H9 (cell line): ENCODE measurements around the gene IL3RA. TPM values are rescaled to one million over a fixed set of nuclear protein-coding genes. Genes with fewer than 3 reads are reported as not detected.
"Not testable (repeated sequence)": the region's sequence is repeated elsewhere in the genome, so short reads cannot be mapped to it uniquely, and the experiment has no call there.

Experiments
- DNase-seq: peaks from one replicate; pipeline ENCODE4 v3.0.0-alpha.2; 2017
- H2AFZ ChIP-seq: one replicate; pipeline ENCODE4 v1.6.1; 2013; ENCODE audit warnings: mild to moderate bottlenecking, low read length, control low read depth, moderate library complexity
- H2AK5ac ChIP-seq: 2 replicates; pipeline ENCODE4 v1.6.1; 2013; ENCODE audit warnings: low read length, control low read depth, mixed read lengths; ENCODE audit not compliant: insufficient read length
- H2BK120ac ChIP-seq: one replicate; pipeline ENCODE4 v1.6.1; 2013; ENCODE audit warnings: low read depth, mild to moderate bottlenecking, low read length, control low read depth, inconsistent platforms; ENCODE audit not compliant: poor library complexity, severe bottlenecking
- H2BK12ac ChIP-seq: 2 replicates; pipeline ENCODE4 v1.6.1; 2013; ENCODE audit warnings: low read length, control low read depth, mixed read lengths, low read depth; ENCODE audit not compliant: insufficient read length
- H2BK15ac ChIP-seq: 2 replicates; pipeline ENCODE4 v1.6.1; 2013; ENCODE audit warnings: low read depth, low read length, control low read depth
- H2BK20ac ChIP-seq: one replicate; pipeline ENCODE4 v1.6.1; 2013; ENCODE audit warnings: low read depth, mild to moderate bottlenecking, low read length, control low read depth, inconsistent platforms; ENCODE audit not compliant: poor library complexity, severe bottlenecking
- H2BK5ac ChIP-seq: 2 replicates; pipeline ENCODE4 v1.6.1; 2013; ENCODE audit warnings: low read length, control low read depth, mixed read lengths; ENCODE audit not compliant: insufficient read length
- H3K14ac ChIP-seq: 2 replicates; pipeline ENCODE4 v1.6.1; 2013; ENCODE audit warnings: low read length, control low read depth; ENCODE audit not compliant: insufficient read depth
- H3K18ac ChIP-seq: 2 replicates; pipeline ENCODE4 v1.6.1; 2013; ENCODE audit warnings: low read depth, mild to moderate bottlenecking, mixed read lengths, low read length, control low read depth; ENCODE audit not compliant: insufficient read length
- H3K23ac ChIP-seq: 2 replicates; pipeline ENCODE4 v1.6.1; 2013; ENCODE audit warnings: low read length, control low read depth, mixed read lengths, low read depth; ENCODE audit not compliant: insufficient read length
- H3K23me2 ChIP-seq: 2 replicates; pipeline ENCODE4 v1.6.1; 2013; ENCODE audit warnings: low read depth, mild to moderate bottlenecking, mixed read lengths, low read length, control low read depth; ENCODE audit not compliant: insufficient read length, poor library complexity, severe bottlenecking
- H3K27ac ChIP-seq: 2 replicates; pipeline ENCODE4 v1.5.1; 2013; ENCODE audit warnings: low read length, control low read depth, mixed read lengths, low read depth; ENCODE audit not compliant: insufficient read length
- H3K27me3 ChIP-seq: 2 replicates; pipeline ENCODE4 v1.6.1; 2013; ENCODE audit warnings: low read length, control low read depth, inconsistent platforms; ENCODE audit not compliant: insufficient read depth
- H3K4ac ChIP-seq: 2 replicates; pipeline ENCODE4 v1.6.1; 2013; ENCODE audit warnings: low read depth, mild to moderate bottlenecking, control low read depth, inconsistent platforms, low read length, moderate library complexity
- H3K4me1 ChIP-seq: 2 replicates; pipeline ENCODE4 v1.6.1; 2013; ENCODE audit warnings: low read length, control low read depth, inconsistent platforms; ENCODE audit not compliant: insufficient read depth
- H3K4me2 ChIP-seq: 2 replicates; pipeline ENCODE4 v1.6.1; 2013; ENCODE audit warnings: low read length, control low read depth, mixed read lengths; ENCODE audit not compliant: insufficient read length, insufficient read depth
- H3K56ac ChIP-seq: 2 replicates; pipeline ENCODE4 v1.6.1; 2013; ENCODE audit warnings: low read depth, mild to moderate bottlenecking, mixed read lengths, low read length, control low read depth; ENCODE audit not compliant: insufficient read length
- H3K79me1 ChIP-seq: 2 replicates; pipeline ENCODE4 v1.6.1; 2013; ENCODE audit warnings: low read depth, mild to moderate bottlenecking, moderate library complexity, low read length, control low read depth, inconsistent platforms; ENCODE audit not compliant: insufficient read depth, poor library complexity, severe bottlenecking
- H3K79me2 ChIP-seq: 2 replicates; pipeline ENCODE4 v1.6.1; 2013; ENCODE audit warnings: low read length, control low read depth, inconsistent platforms; ENCODE audit not compliant: insufficient read depth
- H3K9ac ChIP-seq: 2 replicates; pipeline ENCODE4 v1.6.1; 2013; ENCODE audit warnings: low read length, control low read depth, mixed read lengths; ENCODE audit not compliant: insufficient read length; ENCODE audit errors: extremely low read depth
- H3K9me3 ChIP-seq: one replicate; pipeline ENCODE4 v1.6.1; 2013; ENCODE audit warnings: low read depth, low read length, inconsistent platforms; ENCODE audit not compliant: control insufficient read depth
- H3T11ph ChIP-seq: one replicate; pipeline ENCODE4 v1.6.1; 2013; ENCODE audit warnings: mild to moderate bottlenecking, low read length, control low read depth, inconsistent platforms
- H4K20me1 ChIP-seq: one replicate; pipeline ENCODE4 v1.6.1; 2013; ENCODE audit not compliant: control insufficient read depth, insufficient read length, insufficient read depth
- H4K5ac ChIP-seq: 2 replicates; pipeline ENCODE4 v1.6.1; 2013; ENCODE audit warnings: low read depth, mild to moderate bottlenecking, mixed read lengths, low read length, control low read depth; ENCODE audit not compliant: insufficient read length
- H4K8ac ChIP-seq: replicated peaks from 2 replicates; pipeline ENCODE4 v1.6.1; 2013; ENCODE audit warnings: low read length, control low read depth, mixed read lengths, low read depth; ENCODE audit not compliant: insufficient read length
- H4K91ac ChIP-seq: 2 replicates; pipeline ENCODE4 v1.6.1; 2013; ENCODE audit warnings: low read depth, mild to moderate bottlenecking, moderate library complexity, mixed read lengths, low read length, control low read depth; ENCODE audit not compliant: insufficient read length
- H3K27ac Mint-ChIP-seq, 3 experiments: 2 replicates in 2 of 3; 3 replicates in 1 of 3; pipeline ENCODE4 v1.8.0; 2020 to 2021; ENCODE audit warnings: mixed read lengths in 3 of 3, mild to moderate bottlenecking in 1 of 3, moderate library complexity in 1 of 3
- H3K27me3 Mint-ChIP-seq: 2 replicates; pipeline ENCODE4 v1.8.0; 2021; ENCODE audit warnings: low read depth, mild to moderate bottlenecking, moderate library complexity, mixed read lengths
- H3K36me3 Mint-ChIP-seq, 3 experiments: 2 replicates in 2 of 3; 3 replicates in 1 of 3; pipeline ENCODE4 v1.8.0; 2020 to 2021; ENCODE audit warnings: low read depth in 3 of 3, mixed read lengths in 3 of 3; ENCODE audit not compliant: insufficient read depth in 1 of 3
- H3K4me1 Mint-ChIP-seq, 2 experiments: 2 replicates each; pipeline ENCODE4 v1.8.0; 2020; ENCODE audit warnings: mixed read lengths in 2 of 2
- H3K4me3 Mint-ChIP-seq, 2 experiments: 2 replicates in 1 of 2; 3 replicates in 1 of 2; pipeline ENCODE4 v1.8.0; 2020 to 2021; ENCODE audit warnings: mild to moderate bottlenecking in 2 of 2, mixed read lengths in 2 of 2, moderate library complexity in 1 of 2
- H3K9me3 Mint-ChIP-seq, 2 experiments: 2 replicates in 1 of 2; 3 replicates in 1 of 2; pipeline ENCODE4 v1.8.0; 2020; ENCODE audit warnings: mild to moderate bottlenecking in 2 of 2, mixed read lengths in 2 of 2, moderate library complexity in 1 of 2
- WGBS: extraction: QIAGEN DNeasy Blood & Tissue Kit; methylation state at CpG from one replicate; pipeline ENCODE4 v1.1.7; 2013; ENCODE audit warnings: missing lambda C conversion rate, low lambda C conversion rate, mixed read lengths; ENCODE audit not compliant: insufficient read length; ENCODE audit errors: extremely low coverage; 5-methylcytosine and 5-hydroxymethylcytosine counted together
- total RNA-seq: library from RNA; stranded (reverse); gene quantifications from 2 replicates; pipeline ENCODE4 v1.2.1, GENCODE V29; 2021
- TF ChIP-seq, protein P1 (sequence below): fragments of 200-600 bp; sonication (generic); conservative IDR thresholded peaks from 3 replicates; pipeline ENCODE4 v1.8.0; 2021; ENCODE audit warnings: antibody characterized with exemption, mild to moderate bottlenecking

Gene IL3RA
- total RNA-seq, 1 experiment from 2014 or later: 0.24 TPM

DNA sequence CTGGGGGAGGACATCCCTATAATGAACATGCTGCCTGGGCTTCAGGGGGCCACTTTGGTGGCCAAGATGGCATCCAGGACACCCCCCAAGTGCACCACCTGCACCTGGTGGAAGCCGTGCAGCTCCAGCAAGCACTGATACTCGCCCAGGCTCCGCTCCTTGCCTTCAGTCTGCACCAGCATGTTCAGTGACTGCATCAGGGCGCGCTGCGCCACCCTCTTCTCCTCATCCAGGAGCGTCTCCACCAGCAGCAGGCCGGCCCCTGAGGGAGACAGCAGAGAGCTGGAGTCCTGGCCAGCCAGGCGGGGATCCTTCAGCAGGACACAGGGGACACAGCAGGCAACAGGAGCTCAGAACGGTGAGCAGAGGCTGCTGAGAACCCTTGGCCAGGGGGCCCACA is 66.6 kb downstream of the IL3RA start:
- no peak overlapping the region for H3K18ac ChIP-seq
- peaks cover 0 to 3% of the 10 kb centered on the region in 2 experiments; a peak in 1 of 4 replicates for H3K4me1 Mint-ChIP-seq
- no peaks in the 10 kb centered on the region for H3K27me3 ChIP-seq
- H3K27ac ChIP-seq: no peak overlapping the region
- no peak overlapping the region for H2AFZ ChIP-seq
- H3T11ph ChIP-seq: no peak overlapping the region
- TF ChIP-seq, protein P1, sequence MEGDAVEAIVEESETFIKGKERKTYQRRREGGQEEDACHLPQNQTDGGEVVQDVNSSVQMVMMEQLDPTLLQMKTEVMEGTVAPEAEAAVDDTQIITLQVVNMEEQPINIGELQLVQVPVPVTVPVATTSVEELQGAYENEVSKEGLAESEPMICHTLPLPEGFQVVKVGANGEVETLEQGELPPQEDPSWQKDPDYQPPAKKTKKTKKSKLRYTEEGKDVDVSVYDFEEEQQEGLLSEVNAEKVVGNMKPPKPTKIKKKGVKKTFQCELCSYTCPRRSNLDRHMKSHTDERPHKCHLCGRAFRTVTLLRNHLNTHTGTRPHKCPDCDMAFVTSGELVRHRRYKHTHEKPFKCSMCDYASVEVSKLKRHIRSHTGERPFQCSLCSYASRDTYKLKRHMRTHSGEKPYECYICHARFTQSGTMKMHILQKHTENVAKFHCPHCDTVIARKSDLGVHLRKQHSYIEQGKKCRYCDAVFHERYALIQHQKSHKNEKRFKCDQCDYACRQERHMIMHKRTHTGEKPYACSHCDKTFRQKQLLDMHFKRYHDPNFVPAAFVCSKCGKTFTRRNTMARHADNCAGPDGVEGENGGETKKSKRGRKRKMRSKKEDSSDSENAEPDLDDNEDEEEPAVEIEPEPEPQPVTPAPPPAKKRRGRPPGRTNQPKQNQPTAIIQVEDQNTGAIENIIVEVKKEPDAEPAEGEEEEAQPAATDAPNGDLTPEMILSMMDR: no peak
- H2BK20ac ChIP-seq: no peak overlapping the region
- H3K56ac ChIP-seq: no peak overlapping the region
- no peak overlapping the region for H3K27ac Mint-ChIP-seq
- no peak overlapping the region for H2BK15ac ChIP-seq
- H2BK120ac ChIP-seq: no peak overlapping the region
- no peak overlapping the region for H3K4me3 Mint-ChIP-seq
- H3K23me2 ChIP-seq: no peaks in the 10 kb centered on the region
- H4K8ac ChIP-seq: no peak overlapping the region
- H3K27me3 Mint-ChIP-seq: no peaks in the 10 kb centered on the region
- no peaks in the 10 kb centered on the region; the same call in 1 of the 2 replicates for H3K4me1 ChIP-seq
- no peaks in the 10 kb centered on the region for H3K9me3 ChIP-seq
- H3K9ac ChIP-seq: no peak overlapping the region
- H2AK5ac ChIP-seq: no peak overlapping the region
- H3K79me2 ChIP-seq: no peaks in the 10 kb centered on the region
- no peak overlapping the region for H2BK5ac ChIP-seq
- no peak overlapping the region for H3K23ac ChIP-seq
- no peak overlapping the region for H4K5ac ChIP-seq
- H3K9me3 Mint-ChIP-seq: no peaks in the 10 kb centered on the region
- H3K4ac ChIP-seq: no peak overlapping the region
- DNase-seq: no peak
- H3K14ac ChIP-seq: no peak overlapping the region
- H3K4me2 ChIP-seq: no peak overlapping the region
- no peak overlapping the region for H2BK12ac ChIP-seq
- no peaks in the 10 kb centered on the region for H3K79me1 ChIP-seq
- no CpG with 5 or more reads among the region's 10 CpGs for WGBS
- H4K91ac ChIP-seq: no peak overlapping the region
- H4K20me1 ChIP-seq: no peaks in the 10 kb centered on the region
- H3K36me3 Mint-ChIP-seq: peaks cover 0 to 32% (median 2%) of the 10 kb centered on the region in 3 experiments; a peak in 4 of 7 replicates

DNA sequence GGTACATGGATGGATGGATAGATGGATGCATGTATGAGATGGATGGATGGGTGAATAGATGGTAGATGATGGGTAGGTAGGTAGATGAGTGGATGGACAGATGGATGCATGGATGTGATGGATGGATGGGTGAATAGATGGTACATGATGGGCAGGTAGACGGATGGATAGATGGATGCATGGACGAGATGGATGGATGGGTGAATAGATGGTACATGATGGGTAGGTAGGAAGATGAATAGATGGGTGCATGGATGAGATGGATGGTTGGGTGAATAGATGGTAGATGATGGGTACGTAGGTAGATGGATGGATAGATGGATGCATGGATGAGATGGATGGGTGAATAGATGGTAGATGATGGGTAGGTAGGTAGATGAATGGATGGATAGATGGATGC is 67.3 kb downstream of the IL3RA start:
- not testable (repeated sequence) for H3K4me1 Mint-ChIP-seq, H2BK12ac ChIP-seq, H3K4ac ChIP-seq, H2BK20ac ChIP-seq, H3K79me1 ChIP-seq, H2AFZ ChIP-seq, H4K5ac ChIP-seq, H3K23me2 ChIP-seq, H3K56ac ChIP-seq, H2BK5ac ChIP-seq, H3T11ph ChIP-seq, DNase-seq, H3K79me2 ChIP-seq, H3K27me3 Mint-ChIP-seq, H3K27me3 ChIP-seq, H4K91ac ChIP-seq, H3K4me2 ChIP-seq, H2BK15ac ChIP-seq, H2AK5ac ChIP-seq, H4K20me1 ChIP-seq, H3K18ac ChIP-seq, H3K9ac ChIP-seq, H3K4me3 Mint-ChIP-seq, H3K4me1 ChIP-seq, H2BK120ac ChIP-seq, H3K9me3 ChIP-seq, H3K9me3 Mint-ChIP-seq, H3K27ac Mint-ChIP-seq, H3K27ac ChIP-seq, H3K23ac ChIP-seq, H3K14ac ChIP-seq, H4K8ac ChIP-seq
- 93% methylated on average over 1 of the region's 3 CpGs for WGBS
- peaks cover 0 to 28% (median 2%) of the 10 kb centered on the region in 3 experiments; a peak in 4 of 7 replicates for H3K36me3 Mint-ChIP-seq
